ENCODE results near the gene TRIM10.

DNA sequence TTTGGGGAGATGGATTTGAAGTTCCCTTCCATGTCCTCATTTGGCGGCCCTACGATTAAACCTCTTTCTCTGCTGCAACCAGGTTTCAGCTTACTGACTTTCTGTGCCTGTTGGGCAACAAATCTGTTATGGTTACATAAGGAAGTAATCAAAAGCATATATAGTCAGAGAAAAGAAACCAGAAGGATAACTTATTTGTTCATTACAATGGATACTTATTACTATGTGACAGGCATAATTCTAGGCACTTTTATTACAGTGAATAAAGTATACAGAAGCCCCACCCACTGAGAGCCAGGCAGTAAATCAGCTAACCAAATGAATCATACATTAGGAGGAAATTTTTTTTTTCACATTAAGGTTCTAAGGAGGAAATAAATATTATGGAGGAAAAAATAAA is 38.5 kb downstream of the TRIM10 start:
- TF ChIP-seq, protein P1, sequence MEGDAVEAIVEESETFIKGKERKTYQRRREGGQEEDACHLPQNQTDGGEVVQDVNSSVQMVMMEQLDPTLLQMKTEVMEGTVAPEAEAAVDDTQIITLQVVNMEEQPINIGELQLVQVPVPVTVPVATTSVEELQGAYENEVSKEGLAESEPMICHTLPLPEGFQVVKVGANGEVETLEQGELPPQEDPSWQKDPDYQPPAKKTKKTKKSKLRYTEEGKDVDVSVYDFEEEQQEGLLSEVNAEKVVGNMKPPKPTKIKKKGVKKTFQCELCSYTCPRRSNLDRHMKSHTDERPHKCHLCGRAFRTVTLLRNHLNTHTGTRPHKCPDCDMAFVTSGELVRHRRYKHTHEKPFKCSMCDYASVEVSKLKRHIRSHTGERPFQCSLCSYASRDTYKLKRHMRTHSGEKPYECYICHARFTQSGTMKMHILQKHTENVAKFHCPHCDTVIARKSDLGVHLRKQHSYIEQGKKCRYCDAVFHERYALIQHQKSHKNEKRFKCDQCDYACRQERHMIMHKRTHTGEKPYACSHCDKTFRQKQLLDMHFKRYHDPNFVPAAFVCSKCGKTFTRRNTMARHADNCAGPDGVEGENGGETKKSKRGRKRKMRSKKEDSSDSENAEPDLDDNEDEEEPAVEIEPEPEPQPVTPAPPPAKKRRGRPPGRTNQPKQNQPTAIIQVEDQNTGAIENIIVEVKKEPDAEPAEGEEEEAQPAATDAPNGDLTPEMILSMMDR (IDR thresholded peaks at IDR 0.05; ENCODE audit: low read depth, low read length, missing input control), result no peak
- TF ChIP-seq, protein P2, sequence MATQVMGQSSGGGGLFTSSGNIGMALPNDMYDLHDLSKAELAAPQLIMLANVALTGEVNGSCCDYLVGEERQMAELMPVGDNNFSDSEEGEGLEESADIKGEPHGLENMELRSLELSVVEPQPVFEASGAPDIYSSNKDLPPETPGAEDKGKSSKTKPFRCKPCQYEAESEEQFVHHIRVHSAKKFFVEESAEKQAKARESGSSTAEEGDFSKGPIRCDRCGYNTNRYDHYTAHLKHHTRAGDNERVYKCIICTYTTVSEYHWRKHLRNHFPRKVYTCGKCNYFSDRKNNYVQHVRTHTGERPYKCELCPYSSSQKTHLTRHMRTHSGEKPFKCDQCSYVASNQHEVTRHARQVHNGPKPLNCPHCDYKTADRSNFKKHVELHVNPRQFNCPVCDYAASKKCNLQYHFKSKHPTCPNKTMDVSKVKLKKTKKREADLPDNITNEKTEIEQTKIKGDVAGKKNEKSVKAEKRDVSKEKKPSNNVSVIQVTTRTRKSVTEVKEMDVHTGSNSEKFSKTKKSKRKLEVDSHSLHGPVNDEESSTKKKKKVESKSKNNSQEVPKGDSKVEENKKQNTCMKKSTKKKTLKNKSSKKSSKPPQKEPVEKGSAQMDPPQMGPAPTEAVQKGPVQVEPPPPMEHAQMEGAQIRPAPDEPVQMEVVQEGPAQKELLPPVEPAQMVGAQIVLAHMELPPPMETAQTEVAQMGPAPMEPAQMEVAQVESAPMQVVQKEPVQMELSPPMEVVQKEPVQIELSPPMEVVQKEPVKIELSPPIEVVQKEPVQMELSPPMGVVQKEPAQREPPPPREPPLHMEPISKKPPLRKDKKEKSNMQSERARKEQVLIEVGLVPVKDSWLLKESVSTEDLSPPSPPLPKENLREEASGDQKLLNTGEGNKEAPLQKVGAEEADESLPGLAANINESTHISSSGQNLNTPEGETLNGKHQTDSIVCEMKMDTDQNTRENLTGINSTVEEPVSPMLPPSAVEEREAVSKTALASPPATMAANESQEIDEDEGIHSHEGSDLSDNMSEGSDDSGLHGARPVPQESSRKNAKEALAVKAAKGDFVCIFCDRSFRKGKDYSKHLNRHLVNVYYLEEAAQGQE (IDR thresholded peaks at IDR 0.05), result no peak
- TF ChIP-seq TAF1 (conservative IDR thresholded peaks at IDR 0.05), result no peak
- TF ChIP-seq HNF4A (conservative IDR thresholded peaks at IDR 0.05), result no peak
- no peak for TF ChIP-seq GABPA (IDR thresholded peaks at IDR 0.05 in 1 of 2, conservative IDR thresholded peaks at IDR 0.05 in 1 of 2)

All from liver (tissue), 3 donors.